Erythroblast (primary cell): ENCODE data around the gene HLF.

Experiments used
- DNase-seq, 2 experiments: peaks; one replicate each; lab custom pipeline; 2025; lab: John Stamatoyannopoulos, UW
- GATA1 ChIP-seq: IDR thresholded peaks from 2 replicates; pipeline ENCODE4 v1.6.1; 2011; ENCODE audit warnings: low read depth, mild to moderate bottlenecking, control low read depth, low read length, moderate library complexity
- POLR2A ChIP-seq: IDR thresholded peaks from 2 replicates; pipeline ENCODE4 v1.6.1; 2011; ENCODE audit warnings: mild to moderate bottlenecking, low read length

Gene HLF

GRCh38 chr17:55238179-55238930, 26.4 kb upstream of the HLF start:
- no peak for TF ChIP-seq GATA1
- TF ChIP-seq POLR2A, result no peak
- peak; percentile 89 to 93 for DNase-seq

GRCh38 chr17:55238931-55239297, 25.8 kb upstream of the HLF start:
- DNase-seq, result peak; percentile 28 to 36
- TF ChIP-seq POLR2A, result no peak
- TF ChIP-seq GATA1, result no peak

- TF ChIP-seq POLR2A, result no peak
- TF ChIP-seq GATA1, result no peak
- no peak for DNase-seq
Measured at GRCh38 chr17:55241097-55241496, 23.7 kb upstream of the HLF start.

- no peak for DNase-seq
- TF ChIP-seq GATA1 (no peak), POLR2A (no peak)
Measured at GRCh38 chr17:55242476-55242875, 22.3 kb upstream of the HLF start.

- no peak for TF ChIP-seq POLR2A
- no peak for TF ChIP-seq GATA1
- no peak for DNase-seq
Measured at GRCh38 chr17:55245986-55246385, 18.8 kb upstream of the HLF start.

GRCh38 chr17:55246583-55246982, 18.2 kb upstream of the HLF start:
- DNase-seq, result no peak
- no peak for TF ChIP-seq GATA1
- TF ChIP-seq POLR2A, result no peak

GRCh38 chr17:55248077-55248476, 16.7 kb upstream of the HLF start:
- no peak for DNase-seq
- no peak for TF ChIP-seq GATA1
- no peak for TF ChIP-seq POLR2A

- TF ChIP-seq GATA1 (no peak), POLR2A (no peak)
- DNase-seq, result no peak
Measured at GRCh38 chr17:55249861-55250260, 14.9 kb upstream of the HLF start.

- no peak for DNase-seq
- no peak for TF ChIP-seq POLR2A
- TF ChIP-seq GATA1, result no peak
Measured at GRCh38 chr17:55254375-55254774, 10.4 kb upstream of the HLF start.

GRCh38 chr17:55258578-55259135, 6.1 kb upstream of the HLF start:
- no peak for DNase-seq
- TF ChIP-seq GATA1, result no peak
- TF ChIP-seq POLR2A, result no peak

- DNase-seq, result no peak
- TF ChIP-seq POLR2A (no peak), GATA1 (no peak)
Measured at GRCh38 chr17:55259684-55260111, 5.1 kb upstream of the HLF start.

- TF ChIP-seq GATA1 (no peak), POLR2A (no peak)
- DNase-seq, result no peak
Measured at GRCh38 chr17:55261311-55261710, 3.4 kb upstream of the HLF start.

- no peak for DNase-seq
Measured at GRCh38 chr17:55263569-55264277, 1.0 kb upstream of the HLF start.

GRCh38 chr17:55264278-55264644, 499 bp upstream of the HLF start:
- DNase-seq, result no peak
- no peak for TF ChIP-seq POLR2A
- TF ChIP-seq GATA1, result no peak

More at GRCh38 chr17:55263569-55264277, 1.0 kb upstream of the HLF start:
- TF ChIP-seq GATA1, result no peak
- no peak for TF ChIP-seq POLR2A
